Fibroblast of skin of right biceps (primary cell): ENCODE results near the gene KIAA1958.
A peak's percentile ranks its signal among the peaks of the same experiment; 100 is the strongest.
"Not testable (repeated sequence)": the region's sequence is repeated elsewhere in the genome, so short reads cannot be mapped to it uniquely, and the experiment has no call there.

Experiments used
- DNase-seq: peaks from one replicate; pipeline ENCODE4 v3.0.0-alpha.2; 2013

Gene KIAA1958

DNA sequence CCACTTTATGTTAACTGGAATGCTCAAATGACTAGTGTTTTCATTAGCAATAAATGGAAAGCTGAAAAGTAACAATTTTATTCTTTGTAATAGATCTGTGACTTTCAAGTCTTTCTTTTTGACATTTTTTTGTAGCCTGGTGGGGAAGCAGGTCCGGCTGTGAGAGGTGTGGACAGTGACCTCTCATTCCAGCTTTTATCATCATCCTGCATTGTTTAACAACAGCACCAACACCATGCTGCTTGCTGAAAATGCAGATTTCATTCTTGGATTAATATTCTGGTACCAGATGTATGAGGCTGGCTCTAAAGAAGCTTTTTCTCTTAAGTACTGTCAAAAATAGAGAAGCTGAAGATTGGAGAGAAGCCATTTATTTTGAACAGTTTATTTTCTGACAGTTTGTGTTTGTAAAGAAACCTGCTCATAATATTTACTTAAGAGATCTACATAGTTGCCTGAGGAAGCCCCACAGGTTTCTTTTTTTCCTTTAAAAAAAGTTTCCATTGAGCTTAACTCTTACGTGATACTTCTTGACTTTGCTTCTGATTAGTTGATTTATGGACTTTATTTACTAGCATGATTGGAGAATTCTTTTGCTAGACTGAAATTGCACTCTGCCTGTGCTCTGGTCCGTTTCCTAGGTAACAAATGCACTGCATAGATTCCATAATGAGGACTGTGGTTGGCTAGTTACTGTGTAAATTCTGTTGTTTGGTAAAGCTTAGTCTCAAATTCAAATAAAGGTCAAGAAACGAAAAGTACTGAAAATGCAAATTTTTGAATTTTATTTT lies 3.4 kb downstream of the KIAA1958 start:
- peak; percentile 35 for DNase-seq

DNA sequence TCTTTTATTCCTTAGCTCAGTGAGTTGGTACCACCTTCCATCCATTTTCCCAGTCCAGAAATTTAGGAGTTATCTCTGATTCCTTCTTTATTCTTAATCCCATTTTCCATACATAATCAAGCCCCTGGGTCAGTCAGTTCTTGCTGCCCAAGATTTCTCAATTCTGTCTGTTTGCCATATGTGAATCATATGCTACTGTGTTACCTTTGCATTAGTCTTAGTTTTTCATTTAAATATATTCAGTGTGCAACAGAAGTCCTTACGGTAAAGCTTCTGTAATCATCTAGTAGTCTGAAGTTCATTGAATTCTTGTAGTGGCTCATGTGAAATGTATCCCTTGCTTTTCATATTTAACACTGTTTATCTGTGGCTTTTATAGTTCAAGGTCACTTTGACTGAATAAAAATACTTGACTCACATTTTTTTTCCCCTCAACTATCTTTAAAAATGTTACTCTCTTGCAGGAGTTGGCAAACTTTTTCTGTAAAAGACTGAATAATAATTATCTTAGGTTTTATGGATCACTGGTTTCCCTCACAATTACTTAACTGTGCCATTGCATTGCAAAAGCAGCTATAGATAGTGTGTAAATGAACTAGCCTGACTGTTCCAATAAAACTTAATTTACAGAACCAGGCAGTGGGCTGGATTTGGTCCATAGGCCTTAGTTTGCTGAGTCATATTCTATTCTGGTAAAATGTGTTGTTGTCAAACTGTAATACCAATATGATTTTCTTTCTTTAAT lies 6.9 kb downstream of the KIAA1958 start:
- DNase-seq, result peak; percentile 34

- DNase-seq, result no peak
These were observed 7.5 kb downstream of the KIAA1958 start for GRCh38 chr9:112494153-112494552.

DNA sequence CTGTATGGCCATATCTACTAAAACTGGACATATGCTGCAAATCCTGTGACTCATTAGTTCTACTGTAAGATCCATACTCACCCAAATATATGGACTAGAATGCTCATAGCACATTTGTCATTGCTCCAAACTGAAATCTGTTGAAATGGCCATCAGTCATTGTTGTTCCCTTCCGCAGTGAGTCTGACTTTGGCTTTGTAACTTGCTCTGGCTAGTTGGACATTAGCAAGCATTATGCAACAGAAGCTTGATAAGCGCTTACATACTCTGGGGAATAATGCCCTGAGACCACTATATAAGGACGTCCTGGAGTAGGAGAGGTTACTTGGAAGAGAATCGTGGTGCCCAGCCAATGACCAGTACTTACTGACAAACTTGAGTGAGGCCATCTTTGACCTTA lies 9.0 kb downstream of the KIAA1958 start:
- DNase-seq, result no peak

- no peak for DNase-seq
These were observed 9.6 kb downstream of the KIAA1958 start for GRCh38 chr9:112496074-112496722.

- no peak for DNase-seq
These were observed 14.2 kb downstream of the KIAA1958 start for GRCh38 chr9:112500842-112501241.

GRCh38 chr9:112501287-112501686 lies 14.7 kb downstream of the KIAA1958 start:
- DNase-seq, result no peak

DNA sequence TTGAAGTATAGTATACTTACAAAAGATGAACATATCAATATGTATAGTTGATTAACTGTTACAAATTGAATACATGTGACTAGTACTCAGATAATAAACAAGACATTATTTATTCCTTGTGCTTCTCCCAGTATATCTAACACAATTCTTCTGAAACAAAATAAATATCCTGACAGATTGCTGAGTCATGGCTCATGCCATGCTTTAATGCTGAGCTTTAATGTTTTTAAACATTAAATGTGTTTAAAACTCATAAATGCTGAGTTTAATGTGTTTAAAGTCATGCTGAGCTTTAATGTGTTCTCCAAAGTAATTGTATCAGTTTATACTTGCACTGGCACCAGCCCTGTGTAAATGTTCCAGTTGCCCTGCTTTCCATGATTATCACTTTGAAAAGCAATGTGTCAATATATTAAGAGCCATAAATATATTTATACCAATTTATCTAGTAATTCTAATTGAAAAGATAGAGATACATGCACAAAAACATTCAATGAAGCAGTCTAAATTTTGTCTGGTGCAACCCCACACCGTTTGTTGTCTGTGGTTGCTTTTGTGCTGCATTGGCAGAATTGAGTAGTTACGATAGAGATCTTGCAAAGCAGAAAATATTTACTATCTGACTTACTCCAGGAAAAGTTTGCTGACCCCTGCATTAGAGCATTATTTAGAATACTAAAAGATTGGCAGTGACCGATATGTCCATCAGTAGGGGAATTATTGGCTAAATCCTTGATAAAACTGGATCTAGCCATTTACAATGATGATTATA lies 15.7 kb downstream of the KIAA1958 start:
- DNase-seq, result no peak

DNA sequence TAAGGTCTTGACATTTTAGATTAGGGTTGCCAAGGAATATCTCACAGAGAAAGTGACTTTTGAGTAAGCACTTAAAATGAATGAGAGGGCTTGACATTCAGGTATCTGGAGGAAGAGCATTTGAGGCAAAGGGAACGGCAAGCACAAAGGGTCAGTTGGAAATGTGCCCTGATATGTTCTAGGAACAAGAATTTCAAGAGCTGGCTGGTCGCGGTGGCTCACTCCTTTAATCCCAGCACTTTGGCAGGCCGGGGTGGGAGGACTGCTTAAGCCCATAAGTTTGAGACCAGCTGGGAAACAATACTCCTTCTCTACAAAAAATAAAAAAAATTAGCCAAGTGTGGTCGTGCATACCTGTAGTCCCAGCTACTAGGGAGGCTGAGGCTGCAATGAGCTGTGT lies 16.5 kb downstream of the KIAA1958 start:
- no peak for DNase-seq

DNA sequence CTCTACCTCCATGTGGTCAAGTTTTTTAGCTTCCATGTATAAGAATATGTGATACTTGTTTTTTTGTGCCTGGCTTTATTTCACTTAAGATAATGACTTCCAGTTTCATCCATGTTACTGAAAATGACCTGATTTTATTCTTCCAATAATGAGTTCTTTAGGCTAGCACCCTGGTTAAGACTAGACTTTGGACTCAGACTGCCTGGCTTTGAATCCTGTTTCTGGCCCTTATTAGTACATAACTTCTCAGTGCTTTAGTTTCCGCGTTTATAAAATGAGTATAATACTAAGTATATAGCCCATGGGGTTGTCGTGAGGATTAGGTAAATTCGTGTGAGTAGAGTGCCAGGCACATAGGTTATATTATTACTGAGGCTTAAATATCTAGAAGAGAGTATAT lies 18.5 kb downstream of the KIAA1958 start:
- no peak for DNase-seq

GRCh38 chr9:112505607-112506006 lies 19.0 kb downstream of the KIAA1958 start:
- DNase-seq, result no peak

DNA sequence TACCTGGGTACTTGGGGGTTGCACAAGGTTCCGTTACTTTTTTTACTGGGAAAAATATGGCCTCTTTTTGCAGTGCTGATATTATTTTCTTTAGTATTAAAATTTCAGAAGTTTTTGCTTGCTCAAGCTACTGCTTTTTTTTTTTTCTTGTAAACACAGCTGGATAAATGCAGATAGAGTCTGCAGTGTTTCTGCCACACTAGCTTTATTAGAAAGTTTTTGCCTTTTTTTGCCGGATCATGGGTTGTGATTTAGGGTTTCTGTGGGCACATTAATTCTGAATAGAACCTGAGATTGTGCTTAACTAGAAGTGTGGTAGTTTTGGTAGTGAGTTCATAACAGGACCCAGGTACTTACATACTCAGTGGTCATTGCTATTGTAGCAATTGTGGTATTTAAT lies 19.9 kb downstream of the KIAA1958 start:
- DNase-seq, result no peak

- DNase-seq, result no peak
These were observed 20.5 kb downstream of the KIAA1958 start for GRCh38 chr9:112507001-112507680.

DNA sequence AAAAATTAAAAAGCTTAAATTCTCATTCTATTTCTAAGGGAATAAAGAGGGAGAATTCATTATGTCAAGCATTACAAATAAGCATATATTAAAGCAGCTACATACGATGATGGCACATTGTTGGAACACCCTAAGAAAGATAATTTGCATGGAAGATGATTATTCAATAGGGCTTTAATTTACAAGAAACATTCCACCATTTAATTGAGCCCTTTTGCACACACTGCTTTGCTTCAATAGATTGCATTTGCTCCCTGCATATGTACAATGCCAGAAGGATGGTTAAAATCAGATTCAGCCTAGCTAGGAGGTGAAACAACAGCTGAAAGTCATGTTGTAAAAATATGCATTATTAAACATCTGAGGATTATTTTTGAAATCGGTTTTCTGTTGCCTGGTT lies 21.8 kb downstream of the KIAA1958 start:
- no peak for DNase-seq

GRCh38 chr9:112512377-112512776 lies 25.8 kb downstream of the KIAA1958 start:
- DNase-seq, result not testable (repeated sequence)

- no peak for DNase-seq
These were observed 30.1 kb downstream of the KIAA1958 start for GRCh38 chr9:112516769-112517168.

DNA sequence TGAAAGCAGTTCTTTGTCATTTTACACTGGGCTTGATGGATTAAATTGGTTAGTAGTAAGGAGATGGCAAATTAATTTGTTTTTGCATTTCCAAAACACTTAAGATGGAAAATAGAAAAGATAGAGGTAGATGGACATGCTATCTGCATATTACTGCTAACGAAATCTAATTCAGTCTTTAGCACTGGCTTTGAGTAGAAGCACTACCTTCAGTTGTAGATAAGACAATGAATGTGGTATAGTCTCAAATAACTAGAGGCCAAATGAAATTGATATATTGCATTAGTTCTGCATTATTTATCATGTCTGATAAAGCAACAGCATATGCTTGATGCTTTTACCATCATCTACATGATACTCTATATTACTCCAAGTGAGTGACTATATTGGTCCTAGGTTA lies 33.4 kb downstream of the KIAA1958 start:
- DNase-seq, result no peak

GRCh38 chr9:112520656-112521055 lies 34.0 kb downstream of the KIAA1958 start:
- no peak for DNase-seq

DNA sequence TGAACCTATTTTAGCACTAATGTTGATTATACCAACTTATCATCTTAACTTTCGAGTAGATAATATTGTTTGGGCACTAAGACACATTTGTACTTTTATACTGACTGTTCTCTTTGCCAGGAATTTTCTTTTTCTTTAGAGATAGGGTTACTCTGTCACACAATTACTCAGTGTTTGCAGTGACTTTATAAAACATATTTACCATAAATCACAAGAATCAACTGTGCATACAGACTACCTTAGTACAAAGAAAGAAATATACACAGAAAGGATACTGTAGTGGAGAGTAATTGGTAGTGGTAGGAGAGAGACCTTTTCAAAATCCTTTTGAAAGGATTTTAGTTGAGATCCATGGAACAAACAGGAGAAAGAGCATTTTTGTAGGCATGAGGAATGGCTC lies 40.3 kb downstream of the KIAA1958 start:
- no peak for DNase-seq

- DNase-seq, result no peak
These were observed 41.3 kb downstream of the KIAA1958 start for GRCh38 chr9:112527959-112528358.

- no peak for DNase-seq
These were observed 42.7 kb downstream of the KIAA1958 start for GRCh38 chr9:112529316-112529715.

- peak; percentile 83 for DNase-seq
These were observed 44.2 kb downstream of the KIAA1958 start for GRCh38 chr9:112530751-112531205.
